ENCODE results near the gene ABLIM2.

DNA sequence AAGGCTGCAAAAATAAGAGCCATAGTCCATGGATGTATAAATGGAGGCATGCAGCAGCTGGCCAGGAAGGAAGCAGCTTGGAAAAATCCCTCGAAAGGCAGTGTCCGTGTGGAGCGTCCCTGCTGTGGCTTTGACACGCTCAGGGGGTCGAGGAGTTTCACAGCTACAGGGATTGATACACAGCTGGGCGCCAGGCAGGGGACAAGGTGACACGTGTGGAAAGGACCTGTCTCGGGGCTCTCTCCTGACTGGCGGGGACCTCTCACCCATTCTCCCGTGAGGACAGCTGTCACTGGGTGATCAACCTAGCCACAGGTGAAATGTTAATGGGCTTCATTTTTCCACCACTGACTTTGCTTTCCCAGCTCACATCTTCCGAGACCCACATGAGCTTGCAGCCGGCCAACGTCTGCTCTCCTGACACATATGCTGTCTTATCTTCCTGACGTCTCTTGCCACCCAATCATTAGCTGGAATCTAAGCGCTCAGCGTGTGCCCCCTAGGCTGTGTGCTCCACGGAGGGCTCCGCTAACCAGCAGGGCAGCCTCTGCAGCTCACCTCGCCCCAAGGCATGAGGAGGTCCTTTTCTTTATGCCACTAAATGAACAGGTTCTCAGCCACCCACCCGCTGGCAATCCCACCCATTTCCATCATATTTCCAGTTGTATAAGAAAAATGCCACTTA, 129.6 kb downstream of the ABLIM2 start:
- no peak for TF ChIP-seq POLR2A (IDR thresholded peaks at IDR 0.05)
- TF ChIP-seq, protein P1, sequence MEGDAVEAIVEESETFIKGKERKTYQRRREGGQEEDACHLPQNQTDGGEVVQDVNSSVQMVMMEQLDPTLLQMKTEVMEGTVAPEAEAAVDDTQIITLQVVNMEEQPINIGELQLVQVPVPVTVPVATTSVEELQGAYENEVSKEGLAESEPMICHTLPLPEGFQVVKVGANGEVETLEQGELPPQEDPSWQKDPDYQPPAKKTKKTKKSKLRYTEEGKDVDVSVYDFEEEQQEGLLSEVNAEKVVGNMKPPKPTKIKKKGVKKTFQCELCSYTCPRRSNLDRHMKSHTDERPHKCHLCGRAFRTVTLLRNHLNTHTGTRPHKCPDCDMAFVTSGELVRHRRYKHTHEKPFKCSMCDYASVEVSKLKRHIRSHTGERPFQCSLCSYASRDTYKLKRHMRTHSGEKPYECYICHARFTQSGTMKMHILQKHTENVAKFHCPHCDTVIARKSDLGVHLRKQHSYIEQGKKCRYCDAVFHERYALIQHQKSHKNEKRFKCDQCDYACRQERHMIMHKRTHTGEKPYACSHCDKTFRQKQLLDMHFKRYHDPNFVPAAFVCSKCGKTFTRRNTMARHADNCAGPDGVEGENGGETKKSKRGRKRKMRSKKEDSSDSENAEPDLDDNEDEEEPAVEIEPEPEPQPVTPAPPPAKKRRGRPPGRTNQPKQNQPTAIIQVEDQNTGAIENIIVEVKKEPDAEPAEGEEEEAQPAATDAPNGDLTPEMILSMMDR (IDR thresholded peaks at IDR 0.05) = no peak
